ENCODE results near the gene FDX1.

GRCh38 chr11:110455718-110456117, 26.0 kb downstream of the FDX1 start:
- TF ChIP-seq, protein P1, sequence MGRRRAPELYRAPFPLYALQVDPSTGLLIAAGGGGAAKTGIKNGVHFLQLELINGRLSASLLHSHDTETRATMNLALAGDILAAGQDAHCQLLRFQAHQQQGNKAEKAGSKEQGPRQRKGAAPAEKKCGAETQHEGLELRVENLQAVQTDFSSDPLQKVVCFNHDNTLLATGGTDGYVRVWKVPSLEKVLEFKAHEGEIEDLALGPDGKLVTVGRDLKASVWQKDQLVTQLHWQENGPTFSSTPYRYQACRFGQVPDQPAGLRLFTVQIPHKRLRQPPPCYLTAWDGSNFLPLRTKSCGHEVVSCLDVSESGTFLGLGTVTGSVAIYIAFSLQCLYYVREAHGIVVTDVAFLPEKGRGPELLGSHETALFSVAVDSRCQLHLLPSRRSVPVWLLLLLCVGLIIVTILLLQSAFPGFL (CRISPR knock-in tag; IDR thresholded peaks at IDR 0.05; ENCODE audit: borderline replicate concordance), result no peak
- TF ChIP-seq, protein P2, sequence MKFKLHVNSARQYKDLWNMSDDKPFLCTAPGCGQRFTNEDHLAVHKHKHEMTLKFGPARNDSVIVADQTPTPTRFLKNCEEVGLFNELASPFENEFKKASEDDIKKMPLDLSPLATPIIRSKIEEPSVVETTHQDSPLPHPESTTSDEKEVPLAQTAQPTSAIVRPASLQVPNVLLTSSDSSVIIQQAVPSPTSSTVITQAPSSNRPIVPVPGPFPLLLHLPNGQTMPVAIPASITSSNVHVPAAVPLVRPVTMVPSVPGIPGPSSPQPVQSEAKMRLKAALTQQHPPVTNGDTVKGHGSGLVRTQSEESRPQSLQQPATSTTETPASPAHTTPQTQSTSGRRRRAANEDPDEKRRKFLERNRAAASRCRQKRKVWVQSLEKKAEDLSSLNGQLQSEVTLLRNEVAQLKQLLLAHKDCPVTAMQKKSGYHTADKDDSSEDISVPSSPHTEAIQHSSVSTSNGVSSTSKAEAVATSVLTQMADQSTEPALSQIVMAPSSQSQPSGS (CRISPR knock-in tag; IDR thresholded peaks at IDR 0.05; ENCODE audit: borderline replicate concordance, low read depth), result no peak
- TF ChIP-seq TEAD1 (CRISPR knock-in tag; IDR thresholded peaks at IDR 0.05) (no peak), CTCF (IDR thresholded peaks at IDR 0.05) (no peak), USF2 (CRISPR knock-in tag; IDR thresholded peaks at IDR 0.05) (no peak), IRF2 (CRISPR knock-in tag; IDR thresholded peaks at IDR 0.05; ENCODE audit: borderline replicate concordance, low read depth) (no peak), CREB1 (CRISPR knock-in tag; IDR thresholded peaks at IDR 0.05) (no peak), CREM (CRISPR knock-in tag; IDR thresholded peaks at IDR 0.05) (no peak), ZNF121 (CRISPR knock-in tag; IDR thresholded peaks at IDR 0.05) (no peak), KAT7 (CRISPR knock-in tag; IDR thresholded peaks at IDR 0.05; ENCODE audit: borderline replicate concordance) (no peak), SP1 (CRISPR knock-in tag; conservative IDR thresholded peaks at IDR 0.05) (no peak)
- TF ChIP-seq, protein P3, sequence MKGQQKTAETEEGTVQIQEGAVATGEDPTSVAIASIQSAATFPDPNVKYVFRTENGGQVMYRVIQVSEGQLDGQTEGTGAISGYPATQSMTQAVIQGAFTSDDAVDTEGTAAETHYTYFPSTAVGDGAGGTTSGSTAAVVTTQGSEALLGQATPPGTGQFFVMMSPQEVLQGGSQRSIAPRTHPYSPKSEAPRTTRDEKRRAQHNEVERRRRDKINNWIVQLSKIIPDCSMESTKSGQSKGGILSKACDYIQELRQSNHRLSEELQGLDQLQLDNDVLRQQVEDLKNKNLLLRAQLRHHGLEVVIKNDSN (CRISPR knock-in tag; IDR thresholded peaks at IDR 0.05), result no peak
- TF ChIP-seq, protein P4, sequence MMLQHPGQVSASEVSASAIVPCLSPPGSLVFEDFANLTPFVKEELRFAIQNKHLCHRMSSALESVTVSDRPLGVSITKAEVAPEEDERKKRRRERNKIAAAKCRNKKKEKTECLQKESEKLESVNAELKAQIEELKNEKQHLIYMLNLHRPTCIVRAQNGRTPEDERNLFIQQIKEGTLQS (CRISPR knock-in tag; conservative IDR thresholded peaks at IDR 0.05), result no peak
- TF ChIP-seq, protein P5, sequence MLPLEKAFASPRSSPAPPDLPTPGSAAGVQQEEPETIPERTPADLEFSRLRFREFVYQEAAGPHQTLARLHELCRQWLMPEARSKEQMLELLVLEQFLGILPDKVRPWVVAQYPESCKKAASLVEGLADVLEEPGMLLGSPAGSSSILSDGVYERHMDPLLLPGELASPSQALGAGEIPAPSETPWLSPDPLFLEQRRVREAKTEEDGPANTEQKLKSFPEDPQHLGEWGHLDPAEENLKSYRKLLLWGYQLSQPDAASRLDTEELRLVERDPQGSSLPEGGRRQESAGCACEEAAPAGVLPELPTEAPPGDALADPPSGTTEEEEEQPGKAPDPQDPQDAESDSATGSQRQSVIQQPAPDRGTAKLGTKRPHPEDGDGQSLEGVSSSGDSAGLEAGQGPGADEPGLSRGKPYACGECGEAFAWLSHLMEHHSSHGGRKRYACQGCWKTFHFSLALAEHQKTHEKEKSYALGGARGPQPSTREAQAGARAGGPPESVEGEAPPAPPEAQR (CRISPR knock-in tag; IDR thresholded peaks at IDR 0.05), result no peak

Measured in WTC11 (cell line).